GM21360 (cell line): ENCODE measurements around the gene IFITM10.

ENCODE experiments used
- ATAC-seq: cut with Tn5 transposase; IDR thresholded peaks from one replicate; pipeline ENCODE4 v1.9.1; 2021; ENCODE audit warnings: mild to moderate bottlenecking, moderate library complexity; ENCODE audit not compliant: unreplicated experiment

IFITM10 gene

GRCh38 chr11:1750481-1750839, at the start of gene IFITM10:
Gene IFITM10, minus strand, starts transcription at chr11:1750595. Its CDS starts 153 bp downstream, at chr11:1750442.
- no peak for ATAC-seq

DNA sequence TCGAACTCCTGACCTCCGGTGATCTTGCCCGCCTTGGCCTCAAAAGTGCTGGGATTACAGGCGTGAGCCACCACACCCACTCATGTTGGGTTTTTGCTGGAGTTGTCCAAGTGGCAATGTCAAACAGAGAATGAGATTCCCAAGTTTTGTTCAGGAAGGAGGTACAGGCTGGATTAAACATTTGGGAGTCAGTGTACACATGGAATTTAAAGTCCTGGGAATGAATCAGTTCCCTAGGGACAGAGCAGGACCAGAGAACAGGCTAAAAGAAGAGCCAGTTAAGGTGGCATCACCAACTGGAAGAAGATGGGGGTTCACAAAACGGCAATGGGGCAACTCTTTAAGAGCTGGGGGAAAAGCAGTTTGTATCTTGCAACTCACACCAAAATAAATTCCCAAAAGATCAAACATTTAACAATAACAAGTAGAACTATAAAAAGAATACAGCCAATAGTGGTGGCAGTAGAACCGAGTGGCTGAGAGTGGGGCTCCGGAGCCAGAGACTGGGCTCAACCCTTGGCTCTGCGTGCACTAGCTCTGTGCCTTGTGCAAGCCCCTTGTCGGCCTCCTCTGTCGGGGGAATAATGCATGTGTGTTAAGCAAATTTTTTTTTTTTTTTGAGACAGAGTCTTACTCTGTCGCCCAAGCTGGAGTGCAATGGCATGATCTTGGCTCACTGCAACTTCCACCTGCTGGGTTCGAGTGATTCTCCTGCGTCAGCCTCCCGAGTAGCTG, 47.2 kb upstream of the IFITM10 start:
- ATAC-seq = no peak

DNA sequence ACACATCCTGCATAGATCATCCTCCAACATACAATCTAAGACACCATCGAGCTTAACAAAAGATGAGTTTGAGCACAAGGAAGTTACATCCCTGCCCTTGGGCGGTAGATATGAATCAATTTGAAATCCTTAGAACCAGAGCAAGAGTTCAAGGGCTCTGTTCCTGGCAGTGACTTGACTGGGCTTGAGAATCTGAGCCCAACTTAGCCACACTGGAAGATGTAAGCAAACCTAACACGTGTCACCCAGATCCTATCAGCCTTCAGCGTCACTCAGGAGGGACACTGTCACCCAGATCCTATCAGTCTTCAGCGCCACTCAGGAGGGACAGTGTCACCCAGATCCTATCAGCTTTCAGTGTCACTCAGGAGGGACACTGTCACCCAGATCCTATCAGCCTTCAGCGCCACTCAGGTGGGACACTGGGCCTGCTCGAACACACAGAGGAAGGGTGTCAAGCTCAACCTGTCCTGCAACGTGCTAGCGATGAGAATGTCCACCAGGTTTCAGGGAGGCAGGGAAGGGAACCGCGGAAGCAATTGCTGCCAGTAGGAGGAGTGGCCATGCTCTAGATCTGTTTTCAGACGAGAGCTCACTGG, 46.1 kb upstream of the IFITM10 start:
- ATAC-seq = no peak

GRCh38 chr11:1793081-1793480, 42.7 kb upstream of the IFITM10 start:
- ATAC-seq = no peak

- no peak for ATAC-seq
Measured at GRCh38 chr11:1792461-1792860, 42.1 kb upstream of the IFITM10 start.

DNA sequence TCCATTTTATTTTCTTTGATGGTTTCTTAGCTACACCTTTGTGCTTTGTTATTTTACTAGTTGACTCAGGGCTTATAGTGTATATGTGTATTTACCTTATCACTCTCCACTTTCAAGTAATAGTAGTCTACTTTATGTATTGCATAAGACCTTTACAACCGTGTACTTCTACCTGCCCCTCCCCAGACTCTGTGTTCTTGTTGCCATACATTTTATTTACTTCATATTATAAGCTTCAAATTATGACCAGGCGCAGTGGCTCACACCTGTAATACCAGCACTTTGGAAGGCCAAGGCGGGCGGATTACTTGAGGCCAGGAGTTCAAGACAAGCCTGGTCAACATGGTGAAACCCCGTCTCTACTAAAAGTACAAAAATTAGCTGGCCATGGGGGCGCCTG, 41.5 kb upstream of the IFITM10 start:
- no peak for ATAC-seq

GRCh38 chr11:1786466-1786865, 36.1 kb upstream of the IFITM10 start:
- no peak for ATAC-seq

DNA sequence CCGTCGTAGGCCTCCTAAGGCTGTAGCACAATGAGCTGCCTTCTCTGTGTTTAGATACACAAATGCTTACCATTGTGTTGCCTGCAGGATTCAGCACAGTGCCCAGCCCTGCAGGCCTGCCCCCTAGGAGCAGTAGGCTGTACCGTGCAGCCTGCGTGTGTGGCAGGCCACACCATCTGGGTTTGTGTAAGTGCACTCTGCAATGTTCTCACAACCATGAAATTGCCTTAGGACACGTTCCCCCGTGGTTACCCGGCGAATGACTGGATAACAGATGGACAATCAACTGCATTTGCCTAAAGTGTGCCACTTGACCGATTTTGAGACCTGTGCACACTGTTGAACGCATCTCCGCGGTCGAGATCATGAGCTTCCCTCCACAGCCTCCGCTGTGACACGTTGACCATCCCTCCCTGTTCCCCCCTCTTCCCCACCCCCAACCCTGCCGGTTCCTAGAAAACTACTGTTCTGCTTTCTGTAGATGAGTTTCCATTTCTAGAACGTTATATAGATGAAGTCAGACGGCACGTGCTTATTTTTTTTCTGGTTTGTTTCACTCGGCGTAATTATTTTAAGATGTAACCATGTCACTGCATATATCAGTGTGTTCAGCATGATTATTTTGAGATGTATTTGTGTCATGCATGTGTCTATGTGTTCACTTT, 35.5 kb upstream of the IFITM10 start:
- ATAC-seq = no peak

GRCh38 chr11:1784761-1785650, 34.6 kb upstream of the IFITM10 start:
- ATAC-seq = no peak

DNA sequence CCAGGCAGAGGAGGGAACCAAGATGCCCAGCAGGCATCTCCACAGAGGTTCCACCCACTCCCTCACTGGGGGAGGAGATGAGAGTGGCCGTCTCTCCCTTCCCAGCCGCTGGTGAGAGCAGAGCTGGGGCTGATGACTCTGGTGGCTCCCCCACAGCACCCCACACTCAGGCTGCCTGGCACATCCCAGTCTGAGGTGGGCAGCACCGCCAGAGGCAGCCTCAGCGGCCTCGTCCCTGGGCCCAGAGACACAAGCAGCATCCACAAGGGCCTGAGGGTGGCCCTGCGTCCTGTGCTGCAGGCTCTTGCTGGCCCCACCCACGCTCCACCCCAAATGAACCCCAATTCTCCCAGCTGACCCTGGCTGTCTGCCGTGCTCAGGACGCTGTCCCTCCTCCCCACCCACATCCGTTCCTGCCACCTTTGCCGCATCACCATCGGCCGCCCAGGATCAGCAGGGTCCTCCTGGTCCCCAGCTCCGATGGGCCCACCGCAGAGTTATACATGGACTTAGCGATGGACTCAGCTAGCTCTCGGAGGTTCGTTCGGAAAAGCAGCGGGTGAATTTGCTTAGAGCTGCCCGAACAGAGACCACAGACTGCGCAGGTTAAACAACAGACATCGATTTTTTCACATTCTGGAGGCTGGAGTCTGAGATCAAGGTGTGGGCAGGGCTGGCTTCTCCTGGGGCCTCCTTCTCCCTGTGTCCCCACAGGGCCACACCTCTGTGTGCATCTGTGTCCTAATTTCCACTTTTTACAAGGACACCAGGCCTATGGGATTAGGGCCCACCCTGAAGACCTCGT, 33.5 kb upstream of the IFITM10 start:
- ATAC-seq = no peak

DNA sequence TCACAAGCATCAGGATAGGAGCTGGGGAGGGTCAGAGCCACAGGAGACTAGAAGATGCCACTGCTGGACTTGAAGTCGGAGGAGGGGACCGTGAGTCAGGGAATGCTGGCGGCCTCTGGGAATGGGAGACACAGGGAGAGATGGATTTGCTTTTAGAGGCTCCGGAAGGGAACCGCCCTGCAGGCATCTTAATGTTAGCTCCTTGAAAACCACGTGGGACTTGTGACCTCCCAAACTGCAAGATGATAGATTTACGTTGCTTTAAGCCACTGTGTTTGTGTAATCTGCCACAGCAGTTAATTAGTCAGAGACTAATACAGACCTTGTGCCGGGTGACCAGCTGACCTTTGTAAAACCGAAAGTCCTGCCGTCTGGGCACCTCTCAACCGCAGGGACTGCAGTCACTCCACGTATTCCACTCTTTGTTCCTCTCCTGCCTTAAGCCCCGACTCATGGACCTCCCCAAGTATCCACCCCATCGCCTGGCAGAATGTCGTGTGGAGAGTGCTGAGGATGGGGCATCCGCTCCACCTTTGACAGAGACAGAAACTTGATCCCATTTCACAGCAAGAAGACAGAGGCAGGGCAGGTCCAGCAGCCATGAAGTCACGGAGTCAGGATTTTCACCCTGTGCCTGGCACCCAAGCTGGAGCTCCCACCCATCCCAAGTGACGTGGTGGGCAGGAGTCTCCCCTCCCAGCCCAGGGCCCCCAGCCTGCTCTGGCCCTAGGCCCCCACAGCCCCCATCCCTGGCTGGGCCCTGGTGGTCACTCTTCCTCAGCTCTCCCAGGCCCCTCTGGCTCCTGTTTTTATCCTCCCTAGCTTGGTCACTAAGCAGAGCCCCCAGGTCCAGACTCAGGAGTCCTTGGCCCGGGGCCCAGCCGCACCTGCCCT, 32.7 kb upstream of the IFITM10 start:
- no peak for ATAC-seq

- no peak for ATAC-seq
Measured at GRCh38 chr11:1782031-1782590, 31.7 kb upstream of the IFITM10 start.

GRCh38 chr11:1781593-1781975, 31.2 kb upstream of the IFITM10 start:
- no peak for ATAC-seq

- no peak for ATAC-seq
Measured at GRCh38 chr11:1780700-1781592, 30.6 kb upstream of the IFITM10 start.

DNA sequence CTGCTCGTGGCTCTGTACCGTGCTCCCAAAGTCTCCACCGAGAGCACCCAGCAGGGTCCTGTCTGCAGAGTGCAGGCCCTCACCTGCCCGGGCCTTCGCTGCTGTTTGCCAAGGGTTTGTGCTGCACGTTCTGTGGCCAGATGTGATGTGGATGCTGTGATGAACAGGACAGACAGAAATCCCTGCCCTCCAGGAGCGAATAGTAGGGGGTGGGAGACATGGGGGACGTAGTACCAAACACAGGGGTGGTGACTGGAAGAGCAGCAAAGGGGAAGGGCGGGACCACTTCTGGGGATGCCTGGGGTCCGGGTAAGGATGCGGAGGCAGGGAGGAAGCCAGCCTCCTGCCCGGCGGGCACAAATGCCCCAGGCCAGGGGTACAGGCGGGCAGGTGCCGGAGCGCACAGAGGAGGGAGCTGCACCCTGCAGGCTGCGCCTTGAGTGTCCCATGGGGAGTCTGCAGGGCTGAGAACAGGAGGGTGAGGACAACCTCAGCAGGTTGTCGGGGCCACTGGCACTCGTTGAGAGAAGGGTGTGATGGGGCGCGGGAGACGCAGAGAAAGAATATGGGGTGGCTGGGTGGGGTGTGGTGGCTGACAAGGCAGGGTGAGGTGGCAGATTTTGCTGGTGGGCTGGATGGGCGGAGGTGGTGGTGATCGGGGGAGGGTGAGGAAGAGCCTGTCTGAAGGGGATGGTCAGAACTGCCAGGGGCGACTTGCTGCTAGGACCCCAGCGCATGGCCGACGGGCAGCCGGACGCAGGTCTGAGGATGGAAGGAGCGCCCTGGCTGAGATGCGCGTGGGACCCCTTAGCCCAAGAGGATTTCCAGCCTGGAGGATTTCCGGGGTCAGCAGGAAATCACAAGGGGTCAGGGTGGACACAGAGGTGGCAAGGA, 29.7 kb upstream of the IFITM10 start:
- no peak for ATAC-seq

DNA sequence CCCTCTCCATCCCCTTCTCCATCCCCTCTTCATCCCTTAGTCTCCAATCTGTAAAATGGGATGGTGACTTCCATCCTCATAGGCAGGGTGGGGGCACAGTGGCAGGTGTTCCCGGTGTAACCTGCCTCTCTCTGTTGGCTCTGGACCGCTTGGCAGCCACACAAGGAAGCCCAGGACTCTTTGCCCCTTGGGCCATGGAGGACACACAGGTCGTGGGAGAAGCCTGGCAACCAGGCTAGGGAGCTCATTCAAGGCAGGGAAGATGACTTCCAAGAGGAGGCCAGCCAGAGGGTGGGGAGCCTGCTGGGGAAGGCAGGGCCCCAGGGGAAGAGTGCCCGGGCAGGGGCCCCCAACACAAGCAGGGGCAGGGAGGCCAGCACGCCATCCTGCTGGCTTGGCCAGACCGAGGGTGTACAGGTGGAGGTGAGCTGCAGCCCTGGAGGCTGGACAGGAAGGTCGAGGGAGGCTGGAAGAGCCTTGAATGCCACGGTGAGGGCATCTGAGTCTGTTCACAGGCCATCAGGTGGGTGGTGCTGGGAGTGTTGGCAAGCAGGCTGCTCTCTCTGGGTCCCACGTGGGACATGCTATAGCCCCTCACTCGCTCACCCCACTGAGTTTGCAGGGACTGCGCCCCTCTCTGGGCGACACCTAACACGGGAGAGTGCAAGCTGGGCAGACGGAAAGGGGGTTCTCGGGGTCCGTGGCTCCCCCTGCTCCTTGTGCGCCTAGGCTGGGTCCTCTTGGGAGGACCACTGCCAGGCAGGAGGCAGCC, 28.8 kb upstream of the IFITM10 start:
- no peak for ATAC-seq
